Kidney epithelial cell (primary cell): Measurements from ENCODE around the gene PRM2. TPM values are rescaled to one million over a fixed set of nuclear protein-coding genes. Genes with fewer than 3 reads are reported as not detected.

Experiments used
- DNase-seq: peaks from one replicate; pipeline ENCODE4 v3.0.0-alpha.2; 2010; ENCODE audit warnings: low read depth
- H3K27me3 ChIP-seq: 2 replicates; pipeline ENCODE4 v1.6.0; 2011; ENCODE audit warnings: low read length; ENCODE audit not compliant: control insufficient read depth, insufficient read depth
- H3K36me3 ChIP-seq: 2 replicates; pipeline ENCODE4 v1.5.1; 2011; ENCODE audit warnings: low read length; ENCODE audit not compliant: control insufficient read depth, insufficient read depth
- H3K4me3 ChIP-seq: 2 replicates; pipeline ENCODE4 v1.5.1; 2011; ENCODE audit warnings: low read depth, mild to moderate bottlenecking, control low read depth, low read length
- CTCF ChIP-seq: IDR thresholded peaks from 2 replicates; pipeline ENCODE4 v1.5.1; 2011; ENCODE audit warnings: mild to moderate bottlenecking, moderate library complexity, low read length, control low read depth, inconsistent platforms; ENCODE audit not compliant: insufficient read depth, poor library complexity, severe bottlenecking
- total RNA-seq: library from RNA; depleted of rRNA; stranded (reverse); fragments of >200 nt; gene quantifications from 2 replicates; pipeline ENCODE4 v1.2.3, GENCODE V29; 2015

Gene PRM2
- total RNA-seq, 1 donor from 2014 or later, result not detected

- Histone ChIP-seq H3K4me3 (no peak overlapping the region), H3K36me3 (no peaks in the 10 kb centered on the region), H3K27me3 (peaks cover 2% of the 10 kb centered on the region)
- TF ChIP-seq CTCF, result no peak
- DNase-seq, result no peak
Measured at GRCh38 chr16:11273721-11274324, 2.5 kb downstream of the PRM2 start.

- no peak within 1 kb of the TSS for H3K4me3 ChIP-seq
- H3K36me3 ChIP-seq, result no peaks in the 10 kb centered on the region
- H3K27me3 ChIP-seq, result peaks cover 2% of the 10 kb centered on the region
- DNase-seq, result no peak
- TF ChIP-seq CTCF, result no peak
Measured at GRCh38 chr16:11272921-11273720, 3.2 kb downstream of the PRM2 start, which contains the start of gene PRM3. Gene PRM3, minus strand, starts transcription at chr16:11273629. Its CDS starts 34 bp downstream, at chr16:11273595.

GRCh38 chr16:11272484-11272883 lies 3.8 kb downstream of the PRM2 start:
- H3K4me3 ChIP-seq, result no peak overlapping the region
- no peak for DNase-seq
- no peak for TF ChIP-seq CTCF
- no peaks in the 10 kb centered on the region for H3K36me3 ChIP-seq
- H3K27me3 ChIP-seq, result peaks cover 3% of the 10 kb centered on the region

- Histone ChIP-seq H3K36me3 (no peaks in the 10 kb centered on the region), H3K27me3 (peaks cover 4% of the 10 kb centered on the region), H3K4me3 (no peak overlapping the region)
- no peak for TF ChIP-seq CTCF
- DNase-seq, result no peak
Measured at GRCh38 chr16:11271610-11272009, 4.7 kb downstream of the PRM2 start.

- Histone ChIP-seq H3K27me3 (peaks cover 4% of the 10 kb centered on the region), H3K36me3 (no peaks in the 10 kb centered on the region), H3K4me3 (no peak overlapping the region)
- TF ChIP-seq CTCF, result no peak
- DNase-seq, result no peak
Measured at GRCh38 chr16:11270602-11271162, 5.6 kb downstream of the PRM2 start.
